HG03342 (cell line): Measurements from ENCODE around the gene MRTFA.
A peak's percentile ranks its signal among the peaks of the same experiment; 100 is the strongest.
"Not testable (repeated sequence)": the region's sequence is repeated elsewhere in the genome, so short reads cannot be mapped to it uniquely, and the experiment has no call there.

ENCODE experiments used
- ATAC-seq: cut with Tn5 transposase; IDR thresholded peaks from one replicate; pipeline ENCODE4 v1.9.1; 2021; ENCODE audit warnings: mild to moderate bottlenecking, moderate library complexity; ENCODE audit not compliant: unreplicated experiment

MRTFA gene

GRCh38 chr22:40636380-40637182 lies at the start of gene MRTFA:
Gene MRTFA, minus strand, starts transcription at chr22:40636719.
- ATAC-seq, result peak; percentile 93

DNA sequence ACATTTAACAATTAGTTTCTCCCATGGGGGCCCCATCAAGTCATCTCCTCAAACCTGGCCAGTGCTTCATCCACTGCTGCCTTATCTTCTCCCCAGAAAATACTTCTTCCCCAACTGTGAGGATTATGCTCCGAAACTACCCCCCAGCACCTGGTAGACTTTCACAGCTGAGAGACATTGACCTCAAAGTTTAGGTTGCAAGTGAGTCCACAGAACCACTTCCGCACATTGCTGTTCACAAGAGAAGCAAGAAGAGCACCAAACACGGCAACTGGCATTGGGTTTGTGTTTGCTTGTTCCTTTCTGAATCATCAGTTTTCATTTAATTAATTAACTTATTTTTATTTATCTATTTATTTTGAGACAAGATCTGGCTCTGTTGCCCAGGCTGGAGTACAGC lies 48.9 kb upstream of the MRTFA start:
- ATAC-seq, result no peak

- ATAC-seq, result no peak
These were observed 48.2 kb upstream of the MRTFA start for GRCh38 chr22:40684728-40685127.

DNA sequence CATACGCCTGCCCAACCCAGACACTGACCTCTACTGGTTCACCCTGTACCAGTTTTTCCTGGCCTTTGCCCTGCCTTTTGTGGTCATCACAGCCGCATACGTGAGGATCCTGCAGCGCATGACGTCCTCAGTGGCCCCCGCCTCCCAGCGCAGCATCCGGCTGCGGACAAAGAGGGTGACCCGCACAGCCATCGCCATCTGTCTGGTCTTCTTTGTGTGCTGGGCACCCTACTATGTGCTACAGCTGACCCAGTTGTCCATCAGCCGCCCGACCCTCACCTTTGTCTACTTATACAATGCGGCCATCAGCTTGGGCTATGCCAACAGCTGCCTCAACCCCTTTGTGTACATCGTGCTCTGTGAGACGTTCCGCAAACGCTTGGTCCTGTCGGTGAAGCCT lies 44.9 kb upstream of the MRTFA start:
- no peak for ATAC-seq

GRCh38 chr22:40680819-40681183 lies 44.3 kb upstream of the MRTFA start:
- no peak for ATAC-seq

DNA sequence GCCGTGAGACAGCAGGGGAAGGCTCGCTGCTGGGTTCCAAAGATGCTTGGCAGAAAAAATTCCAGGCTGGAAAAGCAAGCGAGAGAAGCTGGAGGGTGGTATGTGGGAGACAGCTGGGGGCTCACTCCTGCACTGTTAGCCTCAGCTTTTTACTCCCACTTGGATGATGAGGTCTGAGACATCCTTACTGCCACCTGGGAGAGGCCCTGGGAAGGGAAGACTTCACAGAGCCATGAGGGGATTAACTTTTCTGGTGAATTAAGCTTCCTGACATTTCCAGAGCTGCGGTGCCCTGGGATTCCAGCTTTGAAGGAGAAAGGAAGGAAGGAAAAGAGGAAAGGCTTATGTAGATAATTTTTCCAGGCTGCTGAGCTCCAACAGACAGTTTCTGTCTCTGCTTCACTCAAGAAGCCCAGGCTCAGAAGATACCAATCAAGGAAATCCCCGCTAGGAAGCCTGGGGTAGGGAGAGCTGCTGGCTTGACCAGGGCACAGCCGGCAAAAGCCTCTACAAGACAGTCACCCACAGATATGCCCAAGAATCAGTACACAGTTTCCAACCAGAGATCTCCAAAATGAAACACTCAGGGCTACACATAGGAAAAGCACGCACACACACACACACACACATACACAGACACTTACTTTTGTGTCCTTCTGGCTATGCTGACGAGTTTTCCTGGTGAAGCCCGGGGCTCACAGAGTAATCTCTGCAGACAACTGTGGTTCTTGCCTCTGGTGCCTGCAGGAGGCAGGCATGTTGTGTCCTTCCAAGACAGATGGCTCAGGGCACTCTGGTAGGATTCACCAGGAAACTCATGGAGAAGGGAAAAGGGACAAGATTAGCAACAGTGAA lies 43.7 kb upstream of the MRTFA start:
- ATAC-seq, result no peak

- ATAC-seq, result no peak
These were observed 42.9 kb upstream of the MRTFA start, which contains the start of gene MCHR1 for GRCh38 chr22:40679249-40679963. Gene MCHR1, plus strand, starts transcription at chr22:40679484. Its CDS starts 169 bp downstream, at chr22:40679653.

GRCh38 chr22:40678493-40679248 lies 42.2 kb upstream of the MRTFA start:
- ATAC-seq, result no peak

- ATAC-seq, result no peak
These were observed 40.1 kb upstream of the MRTFA start for GRCh38 chr22:40676644-40677043.

DNA sequence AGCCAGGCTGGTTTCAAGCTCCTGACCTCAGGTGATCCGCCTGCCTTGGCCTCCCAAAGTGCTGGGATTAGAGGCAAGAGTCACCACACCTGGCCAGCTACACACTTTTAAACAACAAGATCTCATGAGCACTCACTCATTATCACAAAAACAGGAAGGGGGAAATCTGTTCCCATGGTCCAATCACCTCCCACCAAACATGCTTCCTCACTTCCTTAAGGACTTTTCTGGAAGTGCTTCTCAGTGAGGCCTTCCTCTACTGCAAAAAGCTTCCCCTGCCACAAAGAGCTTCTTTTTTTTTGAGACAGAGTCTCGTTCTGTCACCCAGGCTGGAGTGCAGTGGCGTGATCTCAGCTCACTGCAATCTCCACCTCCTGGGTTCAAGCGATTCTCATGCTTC lies 39.6 kb upstream of the MRTFA start:
- ATAC-seq, result not testable (repeated sequence)

GRCh38 chr22:40674274-40674673 lies 37.8 kb upstream of the MRTFA start:
- no peak for ATAC-seq

GRCh38 chr22:40673017-40673416 lies 36.5 kb upstream of the MRTFA start:
- ATAC-seq, result no peak

DNA sequence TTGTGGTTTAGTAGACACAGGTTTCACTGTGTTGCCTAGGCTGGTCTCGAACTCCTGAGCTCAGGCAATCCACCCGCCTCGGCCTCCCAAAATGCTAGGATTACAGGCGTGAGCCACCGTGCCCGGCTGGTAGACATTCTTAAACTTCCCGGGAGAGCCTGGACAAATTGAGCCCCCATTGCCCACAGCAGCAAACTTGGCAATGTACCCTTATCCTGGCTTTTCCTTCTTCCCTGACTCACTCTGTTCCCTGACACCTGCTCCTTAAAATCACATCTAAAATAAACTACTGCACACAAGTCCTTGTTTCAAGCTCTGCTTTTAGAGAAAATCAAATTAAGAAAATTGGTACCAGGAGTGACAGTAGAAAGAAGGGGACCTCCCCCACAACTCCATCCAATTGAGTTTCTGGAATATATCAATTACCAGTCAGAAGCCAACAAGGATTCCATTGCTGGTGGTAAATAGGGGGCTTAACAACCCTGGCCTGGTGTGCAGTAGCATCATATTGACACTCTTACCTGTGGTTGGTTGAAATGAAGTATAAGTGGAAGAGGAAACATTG lies 35.4 kb upstream of the MRTFA start:
- no peak for ATAC-seq

GRCh38 chr22:40671369-40671768 lies 34.9 kb upstream of the MRTFA start:
- ATAC-seq, result no peak

DNA sequence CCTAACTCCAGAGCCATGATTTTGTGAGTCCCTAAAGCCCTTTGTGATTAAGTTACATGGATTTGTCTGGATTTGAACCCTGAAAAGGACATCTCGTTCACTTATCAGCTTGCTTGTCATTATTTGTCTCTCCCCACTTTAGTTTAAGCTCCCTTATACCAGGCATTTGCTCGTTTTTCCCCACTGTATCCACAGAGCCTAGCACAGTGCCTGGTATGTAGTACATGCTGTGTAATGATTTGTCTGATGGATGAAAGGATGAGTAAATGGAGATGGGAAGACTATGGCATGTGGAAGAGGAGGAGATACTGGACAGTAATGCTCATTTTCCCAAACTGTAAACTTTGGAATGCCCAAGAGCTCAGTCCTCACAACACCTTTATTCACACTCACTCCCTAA lies 33.5 kb upstream of the MRTFA start:
- ATAC-seq, result no peak

DNA sequence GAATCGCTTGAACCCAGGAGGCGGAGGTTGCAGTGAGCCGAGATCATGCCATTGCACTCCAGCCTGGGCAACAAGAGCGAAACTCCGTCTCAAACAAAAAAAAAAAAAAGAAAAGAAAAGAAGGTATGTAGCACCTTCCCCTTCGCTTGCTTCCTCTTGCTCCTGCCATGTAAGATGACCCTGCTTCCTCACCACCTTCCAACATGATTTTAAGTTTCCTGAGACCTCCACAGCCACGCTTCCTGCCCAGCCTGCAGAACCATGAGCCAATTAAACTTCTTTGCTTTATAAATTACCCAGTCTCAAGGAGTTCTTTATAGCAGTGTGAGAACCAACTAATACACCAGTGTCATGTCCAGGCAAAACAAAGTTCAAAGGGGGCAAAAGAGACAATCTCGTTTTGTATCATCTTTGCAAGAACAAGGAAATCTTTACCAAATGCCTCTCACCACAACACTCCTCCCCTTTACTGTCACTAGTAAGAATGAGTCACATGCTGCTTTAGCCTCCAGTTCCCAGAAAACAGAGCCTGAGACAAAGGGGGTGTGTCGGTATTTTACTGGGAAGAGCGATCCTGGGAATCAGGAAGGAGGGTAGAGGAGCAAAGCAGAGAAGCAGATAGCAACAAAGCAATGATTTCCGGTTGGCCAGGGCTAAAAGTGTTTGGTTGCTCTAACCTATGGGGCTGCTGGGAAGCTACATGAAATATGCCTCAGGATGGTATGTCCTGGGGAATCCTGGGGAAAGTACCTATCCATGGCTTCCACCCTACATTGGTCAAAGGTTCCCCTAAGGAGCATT lies 32.3 kb upstream of the MRTFA start:
- ATAC-seq, result no peak

DNA sequence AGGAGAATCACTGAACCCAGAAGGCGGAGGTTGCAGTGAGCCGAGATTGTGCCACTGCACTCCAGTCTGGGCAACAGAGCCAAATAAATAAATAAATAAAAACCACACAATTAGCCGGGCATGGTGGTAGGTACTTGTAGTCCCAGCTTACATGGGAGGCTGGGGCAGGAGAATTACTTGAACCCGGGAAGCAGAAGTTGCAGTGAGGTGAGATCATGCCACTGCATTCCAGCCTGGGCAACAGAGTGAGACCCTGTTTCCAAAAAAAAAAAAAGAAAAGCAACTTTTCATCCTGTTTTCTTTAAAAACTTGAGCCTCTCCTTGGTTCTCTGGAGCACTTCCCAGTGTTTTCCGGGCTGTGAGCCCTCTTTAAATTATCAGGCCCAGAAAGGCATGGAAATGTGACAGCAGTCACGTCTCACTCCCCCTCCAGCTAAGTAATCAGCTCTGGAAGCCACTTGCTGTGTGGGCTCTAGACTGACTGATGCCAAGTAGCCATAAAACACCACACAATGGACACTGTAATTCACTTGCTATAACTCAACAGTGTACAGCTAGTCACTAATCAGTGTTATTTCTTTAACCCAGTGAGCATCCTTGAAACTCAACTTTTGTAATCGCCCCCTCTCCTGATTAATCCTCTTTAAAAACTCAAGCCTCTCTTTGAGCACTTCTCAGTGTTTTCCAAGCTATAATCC lies 29.8 kb upstream of the MRTFA start:
- ATAC-seq, result no peak

- no peak for ATAC-seq
These were observed 28.8 kb upstream of the MRTFA start for GRCh38 chr22:40665312-40665711.

DNA sequence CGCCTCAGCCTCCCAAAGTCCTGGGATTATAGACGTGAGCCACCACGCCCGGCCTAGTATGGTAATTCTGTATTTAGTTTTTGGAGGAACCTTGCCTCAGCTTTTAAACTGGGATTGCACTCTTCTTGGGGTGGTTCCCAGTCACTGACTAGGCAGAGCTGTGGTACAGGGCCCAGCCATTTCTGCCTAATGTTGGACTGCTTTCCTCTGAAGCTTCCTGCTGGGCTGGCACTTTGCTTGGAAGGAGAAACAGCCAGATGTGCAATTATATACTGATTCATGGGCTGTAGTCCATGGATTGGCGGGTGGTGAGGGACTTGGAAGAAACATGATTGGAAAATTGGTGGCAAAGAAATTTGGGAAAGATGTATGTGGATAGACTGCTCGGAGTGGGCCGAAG lies 25.2 kb upstream of the MRTFA start:
- ATAC-seq, result no peak
